ENCODE measurements around the gene PCDHGC3. TPM values are rescaled to one million over a fixed set of nuclear protein-coding genes. Genes with fewer than 3 reads are reported as not detected.
A peak's percentile ranks its signal among the peaks of the same experiment; 100 is the strongest.

PCDHGC3 gene
- total and polyA plus RNA-seq, 7 donors: 7.3 to 25.2 (median 10.4) TPM

GRCh38 chr5:141504216-141504615 lies 28.4 kb downstream of the PCDHGC3 start:
- no peak for TF ChIP-seq CTCF (IDR thresholded peaks at IDR 0.05)
- 57 to 66% (median 58%) methylated on average over 4 of the region's 4 CpGs for WGBS, 3 donors
- Histone ChIP-seq H3K36me3 (ENCODE audit: insufficient read depth in 1 of 2, low read depth in 1 of 2) (peaks cover 0 to 5% of the 10 kb centered on the region in 2 donors), H3K27ac (no peak overlapping the region), H3K27me3 (ENCODE audit: insufficient read depth in 3 of 3, low read length in 2 of 3) (no peaks in the 10 kb centered on the region), H3K4me1 (peaks cover 15% of the 10 kb centered on the region), H3K4me3 (no peak overlapping the region), H3K9me3 (no peaks in the 10 kb centered on the region)
- intact Hi-C loops (cut with DNase I): no loop called here
- DNase-seq (no peak), ATAC-seq (no peak)

- peak overlapping the region; percentile 73 for H3K27ac ChIP-seq
- no peak overlapping the region for H3K4me3 ChIP-seq
- peaks cover 4 to 15% of the 10 kb centered on the region in 2 donors for H3K36me3 ChIP-seq (ENCODE audit: insufficient read depth in 1 of 2, low read depth in 1 of 2)
- H3K4me1 ChIP-seq: peaks cover 21% of the 10 kb centered on the region
- H3K27me3 ChIP-seq (ENCODE audit: insufficient read depth in 3 of 3, low read length in 2 of 3): no peaks in the 10 kb centered on the region
- H3K9me3 ChIP-seq: no peaks in the 10 kb centered on the region
- DNase-seq: no peak
- ATAC-seq: no peak
- intact Hi-C loops (cut with DNase I): no loop called here
- no peak for TF ChIP-seq CTCF (IDR thresholded peaks at IDR 0.05)
- 51 to 60% (median 59%) methylated on average over 8 of the region's 8 CpGs for WGBS, 3 donors
Measured at GRCh38 chr5:141506381-141507155, 30.8 kb downstream of the PCDHGC3 start.

- WGBS, 3 donors: 26 to 27% (median 26%) methylated on average over 11 of the region's 11 CpGs
- DNase-seq (peak; percentile 64 to 78), ATAC-seq (peak; percentile 28 to 58 (median 48))
- no peak for TF ChIP-seq CTCF (IDR thresholded peaks at IDR 0.05)
- H3K27me3 ChIP-seq (ENCODE audit: insufficient read depth in 3 of 3, low read length in 2 of 3): no peaks in the 10 kb centered on the region
- H3K4me1 ChIP-seq: peaks cover 28% of the 10 kb centered on the region
- intact Hi-C loops (cut with DNase I): no loop called here
- H3K27ac ChIP-seq: peak overlapping the region; percentile 73
- H3K36me3 ChIP-seq (ENCODE audit: insufficient read depth in 1 of 2, low read depth in 1 of 2): peaks cover 6 to 18% of the 10 kb centered on the region in 2 donors
- H3K4me3 ChIP-seq: no peak overlapping the region
- H3K9me3 ChIP-seq: no peaks in the 10 kb centered on the region
Measured at GRCh38 chr5:141507387-141508091, 31.8 kb downstream of the PCDHGC3 start.

GRCh38 chr5:141508440-141508797 lies 32.7 kb downstream of the PCDHGC3 start:
- DNase-seq: no peak
- no peak for ATAC-seq
- intact Hi-C loops (cut with DNase I): no loop called here
- peaks cover 35% of the 10 kb centered on the region for H3K4me1 ChIP-seq
- H3K27ac ChIP-seq: peak overlapping the region; percentile 73
- peaks cover 6 to 18% of the 10 kb centered on the region in 2 donors for H3K36me3 ChIP-seq (ENCODE audit: insufficient read depth in 1 of 2, low read depth in 1 of 2)
- H3K9me3 ChIP-seq: no peaks in the 10 kb centered on the region
- H3K4me3 ChIP-seq: peak overlapping the region; percentile 40
- no peaks in the 10 kb centered on the region for H3K27me3 ChIP-seq (ENCODE audit: insufficient read depth in 3 of 3, low read length in 2 of 3)
- 30 to 39% (median 39%) methylated on average over 9 of the region's 9 CpGs for WGBS, 3 donors
- TF ChIP-seq CTCF (IDR thresholded peaks at IDR 0.05): no peak

All from psoas muscle (tissue), 8 donors.